CD4-positive, alpha-beta memory T cell (primary cell): ENCODE measurements around the gene TMEM252. TPM values are rescaled to one million over a fixed set of nuclear protein-coding genes. Genes with fewer than 3 reads are reported as not detected.

Experiments
- CTCF ChIA-PET: fragments of 350-600 bp; sonication (Branson Sonifier 250); formaldehyde crosslinking; loops from one replicate; lab custom pipeline; 2021; ENCODE audit warnings: inconsistent platforms; ENCODE audit not compliant: partially characterized antibody; lab: Charles Lee
- POLR2A ChIA-PET: fragments of 350-600 bp; sonication (Branson Sonifier 250); formaldehyde crosslinking; loops from one replicate; lab custom pipeline; 2021; ENCODE audit not compliant: partially characterized antibody; lab: Charles Lee
- DNase-seq, 5 donors: peaks; one replicate each; pipeline versions ENCODE4 v3.0.0 to v3.0.0-alpha.2; 2020 to 2022; ENCODE audit warnings: mixed read lengths in 1 of 5
- H3K27ac ChIP-seq: one replicate; pipeline ENCODE4 v1.7.0; 2013; ENCODE audit warnings: low read depth, low read length
- H3K27me3 ChIP-seq: 2 replicates; pipeline ENCODE4 v1.7.0; 2013; ENCODE audit warnings: mild to moderate bottlenecking, low read length, moderate library complexity; ENCODE audit not compliant: insufficient read depth
- H3K36me3 ChIP-seq: 2 replicates; pipeline ENCODE4 v1.7.0; 2013; ENCODE audit warnings: mild to moderate bottlenecking, low read length, moderate library complexity; ENCODE audit not compliant: insufficient read depth
- H3K4me1 ChIP-seq: 2 replicates; pipeline ENCODE4 v1.7.0; 2013; ENCODE audit warnings: mild to moderate bottlenecking, low read length, moderate library complexity; ENCODE audit not compliant: insufficient read depth
- H3K4me3 ChIP-seq, 2 donors: one replicate each; pipeline ENCODE4 v1.7.0; 2013; ENCODE audit warnings: low read length in 2 of 2, mild to moderate bottlenecking in 1 of 2
- H3K9me3 ChIP-seq, 2 donors: one replicate each; pipeline ENCODE4 v1.7.0; 2013; ENCODE audit warnings: low read length in 2 of 2, control low read depth in 1 of 2; ENCODE audit not compliant: control insufficient read depth in 1 of 2
- H3K27ac Mint-ChIP-seq, 7 donors: one replicate each; pipeline ENCODE4 v1.8.0; 2020 to 2021; ENCODE audit warnings: mixed read lengths in 7 of 7, mild to moderate bottlenecking in 6 of 7, inconsistent platforms in 3 of 7, moderate library complexity in 3 of 7
- H3K27me3 Mint-ChIP-seq, 2 donors: one replicate each; pipeline ENCODE4 v1.8.0; 2020 to 2021; ENCODE audit warnings: mixed read lengths in 2 of 2
- H3K36me3 Mint-ChIP-seq, 2 donors: one replicate each; pipeline ENCODE4 v1.8.0; 2020 to 2021; ENCODE audit warnings: mixed read lengths in 2 of 2, inconsistent platforms in 1 of 2, mild to moderate bottlenecking in 1 of 2
- H3K4me1 Mint-ChIP-seq, 4 donors: one replicate each; pipeline ENCODE4 v1.8.0; 2020 to 2021; ENCODE audit warnings: mixed read lengths in 4 of 4, mild to moderate bottlenecking in 1 of 4
- H3K4me3 Mint-ChIP-seq, 8 donors: one replicate each; pipeline ENCODE4 v1.8.0; 2020 to 2021; ENCODE audit warnings: mixed read lengths in 8 of 8, mild to moderate bottlenecking in 7 of 8, moderate library complexity in 6 of 8, inconsistent platforms in 3 of 8
- H3K9me3 Mint-ChIP-seq, 8 donors: one replicate each; pipeline ENCODE4 v1.8.0; 2020 to 2021; ENCODE audit warnings: mixed read lengths in 8 of 8, mild to moderate bottlenecking in 5 of 8, inconsistent platforms in 3 of 8, moderate library complexity in 1 of 8
- intact Hi-C: fragments of 100-400 bp; cut with micrococcal nuclease; formaldehyde crosslinking; loops from one replicate; pipeline ENCODE4 v1.15.1; 2023
- polyA plus RNA-seq, 2 donors: library from polyadenylated mRNA; unstranded; fragments of 300-500 nt; fragmentation: Illumina TruSeq; gene quantifications; one replicate each; pipeline ENCODE4 v1.2.3, GENCODE V29; 2021
- total RNA-seq, 2 experiments: library from RNA; stranded (reverse); gene quantifications; one replicate each; pipeline ENCODE4 v1.2.3, GENCODE V29; 2021

The TMEM252 gene
- total and polyA plus RNA-seq, 4 experiments from 2014 or later: not detected

- H3K27me3 ChIP-seq: no peaks in the 10 kb centered on the region
- no peak overlapping the region for H3K27ac Mint-ChIP-seq
- H3K4me1 ChIP-seq: no peaks in the 10 kb centered on the region
- H3K4me1 Mint-ChIP-seq: no peaks in the 10 kb centered on the region
- intact Hi-C loops: no loop called here
- DNase-seq: no peak
- no peaks in the 10 kb centered on the region for H3K9me3 Mint-ChIP-seq
- no peak overlapping the region for H3K27ac ChIP-seq
- no peaks in the 10 kb centered on the region for H3K36me3 Mint-ChIP-seq
- no peaks in the 10 kb centered on the region for H3K36me3 ChIP-seq
- ChIA-PET POLR2A (no interaction called here), CTCF (no interaction called here)
- H3K4me3 Mint-ChIP-seq: no peak overlapping the region
- H3K4me3 ChIP-seq: no peak overlapping the region
- H3K27me3 Mint-ChIP-seq: peaks cover 2 to 15% of the 10 kb centered on the region in 2 donors
- no peaks in the 10 kb centered on the region for H3K9me3 ChIP-seq
Measured at GRCh38 chr9:68538200-68538599, 2.5 kb downstream of the TMEM252 start.

DNA sequence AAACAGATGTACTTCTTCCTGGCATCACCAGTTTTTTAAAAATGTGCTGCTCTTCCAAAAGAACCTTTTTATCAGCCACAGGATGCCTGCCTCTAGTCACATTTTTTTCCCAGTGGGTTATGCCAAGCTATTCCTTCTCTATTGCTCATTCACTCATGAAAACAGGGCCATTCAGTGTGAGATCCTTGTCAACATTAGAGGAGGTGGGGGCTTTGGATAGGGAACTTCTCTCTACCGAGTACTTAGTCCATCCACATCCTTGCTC lies 3.1 kb downstream of the TMEM252 start:
- Mint-ChIP-seq H3K9me3 (no peaks in the 10 kb centered on the region), H3K36me3 (no peaks in the 10 kb centered on the region), H3K27ac (no peak overlapping the region), H3K27me3 (peaks cover 2 to 14% of the 10 kb centered on the region in 2 donors), H3K4me1 (no peaks in the 10 kb centered on the region), H3K4me3 (no peak overlapping the region)
- DNase-seq: no peak
- H3K27ac ChIP-seq: no peak overlapping the region
- no peaks in the 10 kb centered on the region for H3K36me3 ChIP-seq
- H3K4me3 ChIP-seq: no peak overlapping the region
- no peaks in the 10 kb centered on the region for H3K4me1 ChIP-seq
- CTCF ChIA-PET: no interaction called here
- POLR2A ChIA-PET: no interaction called here
- H3K27me3 ChIP-seq: no peaks in the 10 kb centered on the region
- H3K9me3 ChIP-seq: no peaks in the 10 kb centered on the region
- intact Hi-C loops: no loop called here

DNA sequence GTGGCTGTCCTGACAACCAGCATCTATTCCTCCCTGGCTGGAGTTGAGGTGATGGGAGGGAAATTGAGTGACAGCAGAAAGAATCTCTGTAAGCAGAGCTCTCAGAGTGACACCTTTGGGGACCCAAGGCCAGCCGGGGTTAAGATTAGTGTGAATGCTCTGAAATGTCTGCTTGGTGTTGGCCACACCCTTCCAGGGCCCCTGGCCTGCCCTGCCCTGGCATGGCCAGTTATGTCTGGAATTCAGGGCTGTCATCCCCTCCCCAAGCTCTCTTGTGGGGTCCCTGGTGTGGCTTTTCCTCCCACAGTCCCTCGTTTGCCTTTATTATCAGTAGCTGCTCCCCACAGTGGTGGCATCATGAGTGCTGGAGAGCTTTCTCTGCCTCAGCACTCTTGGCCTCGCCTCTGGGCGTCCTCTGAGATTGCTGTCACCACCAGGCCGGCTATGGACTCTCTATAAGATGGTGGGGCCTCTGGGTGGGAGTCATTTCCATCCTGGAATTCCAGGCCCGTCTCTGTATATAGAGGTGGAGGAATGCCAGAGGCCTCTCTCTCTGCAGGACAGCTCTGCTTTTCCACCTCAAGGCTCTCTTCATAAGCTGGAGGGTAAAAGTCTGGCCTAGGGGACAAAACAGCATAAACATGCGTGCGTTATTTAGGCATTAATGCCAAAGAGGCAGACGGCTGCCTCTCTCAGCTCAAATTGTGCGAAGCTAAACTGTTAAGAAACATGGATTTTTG lies 3.6 kb downstream of the TMEM252 start:
- H3K27ac ChIP-seq: no peak overlapping the region

GRCh38 chr9:68533678-68534077 lies 7.0 kb downstream of the TMEM252 start:
- POLR2A ChIA-PET: no interaction called here
- H3K4me1 Mint-ChIP-seq: no peaks in the 10 kb centered on the region
- no peak overlapping the region for H3K4me3 Mint-ChIP-seq
- H3K36me3 Mint-ChIP-seq: no peaks in the 10 kb centered on the region
- peaks cover 5 to 6% of the 10 kb centered on the region in 2 donors for H3K27me3 Mint-ChIP-seq
- Histone ChIP-seq H3K36me3 (no peaks in the 10 kb centered on the region), H3K9me3 (no peaks in the 10 kb centered on the region), H3K4me3 (no peak overlapping the region), H3K27me3 (no peaks in the 10 kb centered on the region), H3K27ac (no peak overlapping the region), H3K4me1 (no peaks in the 10 kb centered on the region)
- H3K9me3 Mint-ChIP-seq: peaks cover 0 to 1% (median 0%) of the 10 kb centered on the region in 8 donors
- CTCF ChIA-PET: no interaction called here
- no peak for DNase-seq
- intact Hi-C loops: no loop called here
- no peak overlapping the region for H3K27ac Mint-ChIP-seq

More for the DNA sequence above, 3.6 kb downstream of the TMEM252 start:
- CTCF ChIA-PET: no interaction called here
- POLR2A ChIA-PET: no interaction called here
- H3K9me3 ChIP-seq: no peaks in the 10 kb centered on the region
- Mint-ChIP-seq H3K27me3 (peaks cover 2 to 12% of the 10 kb centered on the region in 2 donors), H3K9me3 (no peaks in the 10 kb centered on the region), H3K4me3 (no peak overlapping the region), H3K27ac (no peak overlapping the region), H3K36me3 (no peaks in the 10 kb centered on the region), H3K4me1 (no peaks in the 10 kb centered on the region)
- DNase-seq: no peak
- H3K27me3 ChIP-seq: no peaks in the 10 kb centered on the region
- no peak overlapping the region for H3K4me3 ChIP-seq
- intact Hi-C loops: no loop called here
- no peaks in the 10 kb centered on the region for H3K4me1 ChIP-seq
- no peaks in the 10 kb centered on the region for H3K36me3 ChIP-seq

DNA sequence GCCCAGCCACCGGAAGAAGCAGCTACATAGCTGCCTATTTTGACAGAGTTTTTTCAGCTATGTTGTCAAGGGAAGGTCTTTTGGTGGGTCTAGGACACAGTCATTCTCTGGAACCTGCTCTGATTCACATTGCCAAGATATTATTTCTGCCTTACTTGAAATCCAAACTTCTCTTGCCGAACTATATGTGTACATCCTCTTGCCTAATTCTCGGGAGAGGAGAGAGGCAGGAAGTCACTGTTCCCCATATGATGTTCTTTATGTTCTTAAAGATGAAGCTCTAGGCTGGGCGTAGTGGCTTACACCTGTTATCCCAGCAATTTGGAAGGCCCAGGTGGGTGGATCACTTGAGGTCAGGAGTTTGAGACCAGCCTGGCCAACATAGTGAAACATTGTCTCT lies 8.6 kb downstream of the TMEM252 start:
- no peaks in the 10 kb centered on the region for H3K4me1 ChIP-seq
- no peaks in the 10 kb centered on the region for H3K36me3 ChIP-seq
- H3K9me3 Mint-ChIP-seq: peaks cover 0 to 1% (median 0%) of the 10 kb centered on the region in 8 donors
- H3K27ac Mint-ChIP-seq: no peak overlapping the region
- H3K4me3 ChIP-seq: no peak overlapping the region
- H3K27ac ChIP-seq: no peak overlapping the region
- no peak for DNase-seq
- no peaks in the 10 kb centered on the region for H3K9me3 ChIP-seq
- H3K27me3 Mint-ChIP-seq: peaks cover 3 to 4% of the 10 kb centered on the region in 2 donors
- intact Hi-C loops: no loop called here
- CTCF ChIA-PET: no interaction called here
- no peaks in the 10 kb centered on the region for H3K27me3 ChIP-seq
- H3K36me3 Mint-ChIP-seq: no peaks in the 10 kb centered on the region
- no peaks in the 10 kb centered on the region for H3K4me1 Mint-ChIP-seq
- no peak overlapping the region for H3K4me3 Mint-ChIP-seq
- POLR2A ChIA-PET: no interaction called here

GRCh38 chr9:68530618-68531017 lies 10.1 kb downstream of the TMEM252 start:
- no peak overlapping the region for H3K4me3 Mint-ChIP-seq
- DNase-seq: no peak
- no peaks in the 10 kb centered on the region for H3K36me3 Mint-ChIP-seq
- POLR2A ChIA-PET: no interaction called here
- Histone ChIP-seq H3K9me3 (no peaks in the 10 kb centered on the region), H3K27ac (no peak overlapping the region), H3K4me1 (no peaks in the 10 kb centered on the region), H3K36me3 (no peaks in the 10 kb centered on the region), H3K27me3 (no peaks in the 10 kb centered on the region), H3K4me3 (no peak overlapping the region)
- peaks cover 0 to 1% (median 0%) of the 10 kb centered on the region in 8 donors for H3K9me3 Mint-ChIP-seq
- peaks cover 3 to 4% of the 10 kb centered on the region in 2 donors for H3K27me3 Mint-ChIP-seq
- CTCF ChIA-PET: no interaction called here
- no peak overlapping the region for H3K27ac Mint-ChIP-seq
- intact Hi-C loops: no loop called here
- no peaks in the 10 kb centered on the region for H3K4me1 Mint-ChIP-seq

GRCh38 chr9:68523367-68523936 lies 17.2 kb downstream of the TMEM252 start:
- Histone ChIP-seq H3K36me3 (no peaks in the 10 kb centered on the region), H3K4me1 (no peaks in the 10 kb centered on the region), H3K4me3 (no peak overlapping the region), H3K9me3 (no peaks in the 10 kb centered on the region), H3K27ac (no peak overlapping the region), H3K27me3 (no peaks in the 10 kb centered on the region)
- Mint-ChIP-seq H3K4me1 (no peaks in the 10 kb centered on the region), H3K36me3 (no peaks in the 10 kb centered on the region), H3K4me3 (no peak overlapping the region), H3K27me3 (peaks cover 0 to 8% of the 10 kb centered on the region in 2 donors), H3K27ac (no peak overlapping the region), H3K9me3 (peaks cover 0 to 3% (median 2%) of the 10 kb centered on the region in 8 donors)
- ChIA-PET CTCF (no interaction called here), POLR2A (no interaction called here)
- no peak for DNase-seq
- intact Hi-C loops: no loop called here
